HG02759 (cell line): Measurements from ENCODE around the gene VPS29.
"Not testable (repeated sequence)": the region's sequence is repeated elsewhere in the genome, so short reads cannot be mapped to it uniquely, and the experiment has no call there.

Source experiments
- ATAC-seq: cut with Tn5 transposase; IDR thresholded peaks from one replicate; pipeline ENCODE4 v1.9.1; 2021; ENCODE audit warnings: mild to moderate bottlenecking, moderate library complexity; ENCODE audit not compliant: unreplicated experiment

VPS29 gene

GRCh38 chr12:110528277-110528839 is 26.4 kb upstream of the VPS29 start:
- no peak for ATAC-seq

GRCh38 chr12:110520876-110521712 is 19.2 kb upstream of the VPS29 start:
- ATAC-seq = not testable (repeated sequence)

GRCh38 chr12:110518014-110518413 is 16.1 kb upstream of the VPS29 start:
- not testable (repeated sequence) for ATAC-seq

GRCh38 chr12:110516995-110517394 is 15.1 kb upstream of the VPS29 start:
- ATAC-seq = no peak

GRCh38 chr12:110514363-110514762 is 12.5 kb upstream of the VPS29 start:
- no peak for ATAC-seq

- ATAC-seq = no peak
Observed at GRCh38 chr12:110513842-110514241, 11.9 kb upstream of the VPS29 start.

- ATAC-seq = no peak
Observed at GRCh38 chr12:110508071-110508586, 6.2 kb upstream of the VPS29 start.

- no peak for ATAC-seq
Observed at GRCh38 chr12:110505332-110505731, 3.4 kb upstream of the VPS29 start.

GRCh38 chr12:110503432-110503831 is 1.5 kb upstream of the VPS29 start:
- no peak for ATAC-seq

- peak; percentile 3 for ATAC-seq
Observed at GRCh38 chr12:110501399-110501751, 536 bp downstream of the VPS29 start.

GRCh38 chr12:110498984-110499706 is 2.8 kb downstream of the VPS29 start:
- no peak for ATAC-seq

- ATAC-seq = no peak
Observed at GRCh38 chr12:110475426-110475825, 26.5 kb downstream of the VPS29 start.

- peak; percentile 68 for ATAC-seq
Observed at GRCh38 chr12:110468214-110469048, 33.5 kb downstream of the VPS29 start, which contains the start of the genes FAM216A and GPN3. Gene FAM216A, plus strand, starts transcription at chr12:110468845. Its CDS starts 31 bp downstream, at chr12:110468876. Gene GPN3, minus strand, starts transcription at chr12:110468257. Its CDS starts 54 bp downstream, at chr12:110468203.

GRCh38 chr12:110467847-110468213 is 34.1 kb downstream of the VPS29 start:
- ATAC-seq = no peak

GRCh38 chr12:110466791-110467190 is 35.1 kb downstream of the VPS29 start:
- ATAC-seq = no peak

- ATAC-seq = not testable (repeated sequence)
Observed at GRCh38 chr12:110465765-110466164, 36.1 kb downstream of the VPS29 start.

GRCh38 chr12:110465024-110465423 is 36.9 kb downstream of the VPS29 start:
- no peak for ATAC-seq

- ATAC-seq = not testable (repeated sequence)
Observed at GRCh38 chr12:110461189-110461588, 40.7 kb downstream of the VPS29 start.

- no peak for ATAC-seq
Observed at GRCh38 chr12:110458756-110459155, 43.2 kb downstream of the VPS29 start.

- no peak for ATAC-seq
Observed at GRCh38 chr12:110453569-110454296, 48.2 kb downstream of the VPS29 start.
